Frontal cortex (tissue), 4 donors: Measurements from ENCODE around the gene DMRT2. TPM values are rescaled to one million over a fixed set of nuclear protein-coding genes. Genes with fewer than 3 reads are reported as not detected.

Experiments used
- DNase-seq, 2 donors: peaks; one replicate each; pipeline ENCODE4 v3.0.0; 2012; ENCODE audit warnings: low spot score in 2 of 2
- FAIRE-seq: peaks from 2 replicates; lab custom pipeline; 2012; peaks lifted over from hg19 to GRCh38; lab: Jason Lieb, UNC
- total RNA-seq: library from RNA; depleted of rRNA; stranded (reverse); fragments of >200 nt; gene quantifications from one replicate; pipeline ENCODE4 v1.2.3, GENCODE V29; 2014
- donor health status: control.
- donor health status: control.
- donor health status: control.

DMRT2 gene
- not detected for total RNA-seq

- FAIRE-seq (no peak), DNase-seq (peak; percentile 73 to 86)
Measured at GRCh38 chr9:1050125-1050895, at the start of gene DMRT2. Gene DMRT2 (plus strand): TSS chr9:1050357. CDS start chr9:1051614, 1,257 bp downstream.

GRCh38 chr9:1001838-1002237 lies 48.3 kb upstream of the DMRT2 start:
- FAIRE-seq, result no peak
- DNase-seq, result no peak

GRCh38 chr9:1002678-1003077 lies 47.5 kb upstream of the DMRT2 start:
- FAIRE-seq (no peak), DNase-seq (no peak)

GRCh38 chr9:1005043-1005667 lies 45.0 kb upstream of the DMRT2 start:
- FAIRE-seq (no peak), DNase-seq (peak in 1 of 2 donors; percentile 37)

- no peak for FAIRE-seq
- no peak for DNase-seq
Measured at GRCh38 chr9:1007312-1007711, 42.8 kb upstream of the DMRT2 start.

- FAIRE-seq, result no peak
- DNase-seq, result no peak
Measured at GRCh38 chr9:1008216-1008615, 41.9 kb upstream of the DMRT2 start.

- DNase-seq (peak; percentile 30 to 58), FAIRE-seq (peak; percentile 72)
Measured at GRCh38 chr9:1009101-1009707, 41.0 kb upstream of the DMRT2 start.

- FAIRE-seq (no peak), DNase-seq (no peak)
Measured at GRCh38 chr9:1013021-1013420, 37.1 kb upstream of the DMRT2 start.

- DNase-seq (no peak), FAIRE-seq (no peak)
Measured at GRCh38 chr9:1014225-1014624, 35.9 kb upstream of the DMRT2 start.

GRCh38 chr9:1014640-1015039 lies 35.5 kb upstream of the DMRT2 start:
- DNase-seq (no peak), FAIRE-seq (no peak)

GRCh38 chr9:1018121-1018520 lies 32.0 kb upstream of the DMRT2 start:
- DNase-seq (no peak), FAIRE-seq (no peak)

- DNase-seq (no peak), FAIRE-seq (no peak)
Measured at GRCh38 chr9:1024112-1024511, 26.0 kb upstream of the DMRT2 start.

- no peak for DNase-seq
- no peak for FAIRE-seq
Measured at GRCh38 chr9:1025131-1025530, 25.0 kb upstream of the DMRT2 start.

- DNase-seq, result no peak
- FAIRE-seq, result no peak
Measured at GRCh38 chr9:1026219-1026618, 23.9 kb upstream of the DMRT2 start.

GRCh38 chr9:1028501-1029190 lies 21.5 kb upstream of the DMRT2 start:
- FAIRE-seq (no peak), DNase-seq (no peak)

- FAIRE-seq, result no peak
- no peak for DNase-seq
Measured at GRCh38 chr9:1031951-1032601, 18.1 kb upstream of the DMRT2 start.

- FAIRE-seq, result no peak
Measured at GRCh38 chr9:1034271-1034670, 15.9 kb upstream of the DMRT2 start.

GRCh38 chr9:1039589-1039988 lies 10.6 kb upstream of the DMRT2 start:
- FAIRE-seq (no peak), DNase-seq (no peak)

More at GRCh38 chr9:1034271-1034670, 15.9 kb upstream of the DMRT2 start:
- DNase-seq, result no peak

- no peak for FAIRE-seq
- no peak for DNase-seq
Measured at GRCh38 chr9:1042466-1042865, 7.7 kb upstream of the DMRT2 start.

- FAIRE-seq, result no peak
- no peak for DNase-seq
Measured at GRCh38 chr9:1044643-1045042, 5.5 kb upstream of the DMRT2 start.
